Cortex of kidney (tissue), 1 donor: ENCODE results near the gene MRPL38.

Experiments
- DNase-seq: peaks from one replicate; lab custom pipeline; 2025; lab: John Stamatoyannopoulos, UW

MRPL38 gene

GRCh38 chr17:75904749-75905521 lies at the start of gene MRPL38:
TSS of gene MRPL38 (minus strand) at chr17:75904884. CDS start at chr17:75904875, 9 bp downstream.
- peak; percentile 91 for DNase-seq

GRCh38 chr17:75950855-75951554 lies 46.3 kb upstream of the MRPL38 start:
- DNase-seq: no peak

- DNase-seq: no peak
These were observed 45.7 kb upstream of the MRPL38 start for GRCh38 chr17:75950421-75950820.

- DNase-seq: no peak
These were observed 40.5 kb upstream of the MRPL38 start for GRCh38 chr17:75945211-75945610.

- no peak for DNase-seq
These were observed 38.8 kb upstream of the MRPL38 start for GRCh38 chr17:75943491-75943890.

- no peak for DNase-seq
These were observed 37.8 kb upstream of the MRPL38 start for GRCh38 chr17:75942473-75942872.

GRCh38 chr17:75941442-75941819 lies 36.7 kb upstream of the MRPL38 start:
- DNase-seq: no peak

- DNase-seq: peak; percentile 54
These were observed 36.2 kb upstream of the MRPL38 start, which contains the start of gene FBF1 for GRCh38 chr17:75940727-75941441. TSS of gene FBF1 (minus strand) at chr17:75941042. CDS start at chr17:75938149, 2,893 bp downstream.

GRCh38 chr17:75937652-75938051 lies 33.0 kb upstream of the MRPL38 start:
- no peak for DNase-seq

GRCh38 chr17:75933808-75934207 lies 29.1 kb upstream of the MRPL38 start:
- no peak for DNase-seq

GRCh38 chr17:75932852-75933251 lies 28.2 kb upstream of the MRPL38 start:
- no peak for DNase-seq

- DNase-seq: no peak
These were observed 26.4 kb upstream of the MRPL38 start for GRCh38 chr17:75931062-75931461.

- DNase-seq: no peak
These were observed 22.7 kb upstream of the MRPL38 start for GRCh38 chr17:75927286-75927922.

- no peak for DNase-seq
These were observed 21.8 kb upstream of the MRPL38 start for GRCh38 chr17:75926456-75926855.

- no peak for DNase-seq
These were observed 21.2 kb upstream of the MRPL38 start for GRCh38 chr17:75925912-75926311.

GRCh38 chr17:75925103-75925502 lies 20.4 kb upstream of the MRPL38 start:
- no peak for DNase-seq

GRCh38 chr17:75922963-75923874 lies 18.5 kb upstream of the MRPL38 start:
- no peak for DNase-seq

GRCh38 chr17:75922173-75922961 lies 17.7 kb upstream of the MRPL38 start:
- no peak for DNase-seq

GRCh38 chr17:75921596-75921995 lies 16.9 kb upstream of the MRPL38 start:
- DNase-seq: no peak

GRCh38 chr17:75920045-75920560 lies 15.4 kb upstream of the MRPL38 start:
- no peak for DNase-seq
